ENCODE results near the gene ALK.

- no peak for TF ChIP-seq EZH2 (optimal IDR thresholded peaks at IDR 0.05; ENCODE audit: low read depth, low read length)
- TF ChIP-seq CTCF (IDR thresholded peaks at IDR 0.05; ENCODE audit: low read length), result no peak
- no peak for TF ChIP-seq EZH2phosphoT487 (IDR thresholded peaks at IDR 0.05; ENCODE audit: low read length)
Observed at GRCh38 chr2:29871541-29871940, 49.8 kb downstream of the ALK start.
